Hepatocyte (in vitro differentiated cells): Measurements from ENCODE around the gene CNTNAP2.

Experiments used
- EZH2 ChIP-seq: fragments of 200-600 bp; sonication (generic); IDR thresholded peaks from 2 replicates; pipeline ENCODE4 v1.6.1; 2016; ENCODE audit warnings: antibody characterized with exemption, mild to moderate bottlenecking, borderline replicate concordance
- EZH2phosphoT487 ChIP-seq: fragments of 200-600 bp; sonication (generic); IDR thresholded peaks from one replicate; pipeline ENCODE4 v1.6.1; 2018; ENCODE audit warnings: antibody characterized with exemption, mild to moderate bottlenecking, low read depth, moderate library complexity; ENCODE audit not compliant: unreplicated experiment, severe bottlenecking
- TF ChIP-seq, protein P1 (sequence below): fragments of 200-600 bp; sonication (generic); IDR thresholded peaks from 2 replicates; pipeline ENCODE4 v1.5.1; 2016; ENCODE audit warnings: antibody characterized with exemption, mild to moderate bottlenecking; ENCODE audit not compliant: poor library complexity

DNA sequence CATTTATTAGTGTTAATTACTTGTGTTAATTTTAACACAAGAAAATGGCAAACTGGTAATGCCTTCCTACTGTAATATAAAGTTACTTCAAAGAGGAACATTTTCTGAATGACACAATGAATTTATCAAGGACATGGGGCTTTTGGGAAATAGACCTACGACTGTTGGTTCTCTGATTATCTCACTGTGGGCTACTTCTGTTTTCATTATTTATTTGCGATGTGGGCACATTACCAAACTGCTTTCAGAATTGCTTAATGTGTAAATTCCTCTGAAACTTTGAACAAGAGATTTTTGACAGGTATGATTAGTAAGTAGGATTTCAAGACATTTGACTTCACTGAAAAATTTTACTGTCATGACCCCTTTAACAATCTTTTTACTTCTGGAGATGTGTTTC, 535.6 kb downstream of the CNTNAP2 start:
- TF ChIP-seq, protein P1, sequence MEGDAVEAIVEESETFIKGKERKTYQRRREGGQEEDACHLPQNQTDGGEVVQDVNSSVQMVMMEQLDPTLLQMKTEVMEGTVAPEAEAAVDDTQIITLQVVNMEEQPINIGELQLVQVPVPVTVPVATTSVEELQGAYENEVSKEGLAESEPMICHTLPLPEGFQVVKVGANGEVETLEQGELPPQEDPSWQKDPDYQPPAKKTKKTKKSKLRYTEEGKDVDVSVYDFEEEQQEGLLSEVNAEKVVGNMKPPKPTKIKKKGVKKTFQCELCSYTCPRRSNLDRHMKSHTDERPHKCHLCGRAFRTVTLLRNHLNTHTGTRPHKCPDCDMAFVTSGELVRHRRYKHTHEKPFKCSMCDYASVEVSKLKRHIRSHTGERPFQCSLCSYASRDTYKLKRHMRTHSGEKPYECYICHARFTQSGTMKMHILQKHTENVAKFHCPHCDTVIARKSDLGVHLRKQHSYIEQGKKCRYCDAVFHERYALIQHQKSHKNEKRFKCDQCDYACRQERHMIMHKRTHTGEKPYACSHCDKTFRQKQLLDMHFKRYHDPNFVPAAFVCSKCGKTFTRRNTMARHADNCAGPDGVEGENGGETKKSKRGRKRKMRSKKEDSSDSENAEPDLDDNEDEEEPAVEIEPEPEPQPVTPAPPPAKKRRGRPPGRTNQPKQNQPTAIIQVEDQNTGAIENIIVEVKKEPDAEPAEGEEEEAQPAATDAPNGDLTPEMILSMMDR, result no peak
- no peak for TF ChIP-seq EZH2phosphoT487
- TF ChIP-seq EZH2, result no peak
